ENCODE measurements around the gene FOCAD.

- no peak for TF ChIP-seq POLR2A (IDR thresholded peaks at IDR 0.05; ENCODE audit: low read depth, low read length)
- no peak for TF ChIP-seq POLR2AphosphoS5 (IDR thresholded peaks at IDR 0.05; ENCODE audit: low read depth, low read length)
- TF ChIP-seq TAF1 (IDR thresholded peaks at IDR 0.05; ENCODE audit: low read depth, low read length) = no peak
Measured at GRCh38 chr9:20854444-20854843, 170.4 kb downstream of the FOCAD start.

Measured in GM12891 (cell line).